GM18519 (cell line): ENCODE results near the gene PTPRN2.
"Not testable (repeated sequence)": the region's sequence is repeated elsewhere in the genome, so short reads cannot be mapped to it uniquely, and the experiment has no call there.

Source experiments
- ATAC-seq: cut with Tn5 transposase; IDR thresholded peaks from one replicate; pipeline ENCODE4 v1.9.1; 2021; ENCODE audit warnings: mild to moderate bottlenecking, moderate library complexity; ENCODE audit not compliant: unreplicated experiment, low FRiP score

The PTPRN2 gene

GRCh38 chr7:158343526-158343925 is 244.1 kb downstream of the PTPRN2 start:
- ATAC-seq, result no peak

GRCh38 chr7:158341097-158341496 is 246.5 kb downstream of the PTPRN2 start:
- ATAC-seq, result not testable (repeated sequence)

DNA sequence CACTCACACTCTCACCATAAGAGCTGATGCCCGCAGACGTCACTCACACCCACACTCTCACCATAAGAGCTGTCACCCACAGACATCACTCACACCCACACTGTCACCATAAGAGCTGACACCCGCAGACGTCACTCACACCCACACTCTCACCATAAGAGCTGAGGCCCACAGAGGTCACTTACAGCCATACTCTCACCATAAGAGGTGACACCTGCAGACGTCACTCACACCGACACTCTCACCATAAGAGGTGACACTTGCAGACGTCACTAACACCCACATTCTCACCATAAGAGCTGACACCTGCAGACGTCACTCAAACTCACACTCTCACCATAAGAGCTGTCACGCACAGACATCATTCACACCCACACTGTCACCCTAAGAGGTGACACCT is 250.7 kb downstream of the PTPRN2 start:
- ATAC-seq, result not testable (repeated sequence)

- not testable (repeated sequence) for ATAC-seq
These were observed 255.1 kb downstream of the PTPRN2 start for GRCh38 chr7:158332516-158332915.

DNA sequence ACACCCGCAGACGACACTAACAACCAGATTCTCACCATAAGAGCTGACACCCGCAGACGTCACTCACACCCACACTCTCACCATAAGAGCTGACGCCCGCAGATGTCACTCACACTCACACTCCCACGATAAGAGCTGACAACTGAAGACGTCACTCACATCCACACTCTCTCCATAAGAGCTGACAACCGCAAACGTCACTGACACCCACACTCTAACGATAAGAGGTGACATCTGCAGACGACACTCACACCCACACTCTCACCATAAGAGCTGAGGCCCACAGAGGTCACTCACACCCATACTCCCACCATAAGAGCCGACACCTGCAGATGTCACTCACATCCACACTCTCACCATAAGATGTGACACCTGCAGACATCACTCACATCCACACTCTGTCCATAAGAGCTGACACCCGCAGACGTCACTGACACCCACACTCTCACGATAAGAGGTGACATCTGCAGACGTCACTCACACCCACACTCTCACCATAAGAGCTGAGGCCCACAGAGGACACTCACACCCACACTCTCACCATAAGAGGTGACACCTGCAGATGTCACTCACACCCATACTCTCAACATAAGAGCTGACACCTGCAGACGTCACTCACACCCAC is 255.7 kb downstream of the PTPRN2 start:
- not testable (repeated sequence) for ATAC-seq

GRCh38 chr7:158329686-158330085 is 257.9 kb downstream of the PTPRN2 start:
- no peak for ATAC-seq

GRCh38 chr7:158329014-158329610 is 258.5 kb downstream of the PTPRN2 start:
- no peak for ATAC-seq

GRCh38 chr7:158328376-158329013 is 259.1 kb downstream of the PTPRN2 start:
- ATAC-seq, result no peak

DNA sequence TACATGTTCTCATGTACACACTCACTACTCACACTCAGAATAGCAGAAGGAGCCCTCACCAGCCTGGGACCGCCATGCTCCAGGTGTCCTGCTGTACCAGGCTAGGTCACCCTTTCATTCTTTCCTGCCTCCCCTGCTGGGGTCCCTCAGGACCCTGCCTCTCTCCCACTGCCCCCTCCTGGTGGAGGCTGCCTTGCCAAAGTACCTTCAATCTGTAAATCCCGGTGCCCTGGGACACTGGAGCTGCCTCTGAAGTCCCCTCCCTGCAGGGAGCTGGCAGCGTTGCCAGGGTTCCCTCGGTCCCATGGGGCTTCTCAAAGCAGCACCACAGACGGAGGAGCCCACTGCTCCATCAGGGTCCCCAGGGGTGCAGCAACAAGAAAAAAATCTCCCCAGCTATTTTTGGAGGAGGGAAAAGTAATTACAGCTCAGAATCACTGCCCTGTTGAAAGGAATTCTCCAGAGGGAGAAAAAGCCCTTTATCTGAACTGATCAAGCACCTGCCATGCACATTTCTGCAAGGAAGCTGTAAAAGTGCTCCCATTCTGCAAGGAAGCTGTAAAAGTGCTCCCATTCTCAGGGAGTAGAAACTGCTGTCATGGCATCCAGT is 259.9 kb downstream of the PTPRN2 start:
- no peak for ATAC-seq

- no peak for ATAC-seq
These were observed 260.6 kb downstream of the PTPRN2 start for GRCh38 chr7:158327012-158327411.

GRCh38 chr7:158325530-158326381 is 261.9 kb downstream of the PTPRN2 start:
- ATAC-seq, result no peak

GRCh38 chr7:158324397-158325360 is 262.9 kb downstream of the PTPRN2 start:
- ATAC-seq, result no peak

DNA sequence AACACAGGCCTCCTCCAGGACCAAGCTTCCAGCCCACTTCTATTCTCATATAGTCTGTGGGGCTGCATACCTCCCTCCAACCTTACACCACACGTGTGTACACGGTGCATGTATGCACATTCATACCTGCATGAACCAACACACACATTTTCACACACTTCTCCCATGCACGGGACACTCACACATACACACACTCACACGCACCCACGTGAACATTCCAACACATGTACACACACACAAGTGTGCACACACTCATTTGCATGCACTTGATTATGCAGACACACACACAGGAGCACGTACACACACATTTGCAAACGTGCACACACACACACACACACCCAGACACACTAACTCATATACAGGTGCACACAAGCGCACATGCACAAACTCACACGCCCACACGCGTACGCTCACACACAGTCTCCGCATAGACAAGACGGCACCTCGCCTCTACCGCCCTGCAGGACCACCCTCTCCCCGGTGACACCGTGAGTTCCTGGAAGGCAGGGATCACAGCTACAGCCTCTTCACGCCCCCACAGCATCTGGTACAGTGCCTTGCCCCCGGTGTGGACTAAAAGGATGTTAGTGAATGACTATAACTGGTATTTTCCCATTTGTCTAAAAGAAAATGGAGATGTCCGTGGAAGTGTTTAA is 263.8 kb downstream of the PTPRN2 start:
- no peak for ATAC-seq

DNA sequence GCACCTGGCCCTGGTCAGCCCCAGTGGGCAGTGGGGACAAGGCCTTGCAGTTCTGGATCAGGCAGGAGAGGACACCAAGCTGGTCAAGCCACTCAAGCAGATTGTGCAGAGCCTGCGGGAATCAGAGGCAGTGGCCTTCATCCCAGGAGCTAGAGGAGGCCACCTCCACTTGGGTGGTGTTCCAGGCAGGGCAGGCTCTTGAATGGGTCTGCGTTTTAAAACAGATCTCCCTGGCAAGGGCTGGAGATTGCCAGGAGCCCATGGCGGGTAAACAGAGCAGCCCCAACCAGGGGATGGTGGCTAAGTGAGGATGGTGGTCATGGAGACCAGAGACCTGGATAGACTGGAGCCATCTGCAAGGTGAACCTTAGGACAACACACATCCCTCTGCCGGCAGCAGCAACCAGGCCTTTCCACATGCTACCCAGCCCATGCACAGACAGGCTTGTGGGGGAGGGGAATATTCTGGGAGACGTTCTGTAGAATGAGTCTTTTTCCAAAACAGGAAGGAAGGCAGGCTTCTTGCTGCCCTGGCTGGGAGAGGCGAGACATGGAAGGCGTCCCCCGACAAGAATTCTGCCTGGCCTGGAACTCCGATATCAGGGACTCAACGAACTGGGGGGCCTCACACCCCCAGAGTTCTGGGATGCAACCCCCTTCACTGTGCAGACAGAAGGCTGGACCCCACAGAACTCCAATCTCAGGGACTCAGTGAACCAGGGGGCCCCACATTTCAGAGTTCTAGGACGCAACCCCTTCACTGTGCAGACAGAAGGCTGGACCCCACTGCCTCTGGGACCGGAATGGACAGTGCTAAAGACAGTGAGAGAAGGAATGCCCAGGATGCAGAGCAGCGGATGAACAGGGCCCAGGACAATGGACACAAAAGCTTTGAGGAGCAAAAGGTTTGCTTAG is 264.8 kb downstream of the PTPRN2 start:
- ATAC-seq, result no peak

- no peak for ATAC-seq
These were observed 265.5 kb downstream of the PTPRN2 start for GRCh38 chr7:158321936-158322615.

GRCh38 chr7:158321056-158321700 is 266.4 kb downstream of the PTPRN2 start:
- ATAC-seq, result no peak

DNA sequence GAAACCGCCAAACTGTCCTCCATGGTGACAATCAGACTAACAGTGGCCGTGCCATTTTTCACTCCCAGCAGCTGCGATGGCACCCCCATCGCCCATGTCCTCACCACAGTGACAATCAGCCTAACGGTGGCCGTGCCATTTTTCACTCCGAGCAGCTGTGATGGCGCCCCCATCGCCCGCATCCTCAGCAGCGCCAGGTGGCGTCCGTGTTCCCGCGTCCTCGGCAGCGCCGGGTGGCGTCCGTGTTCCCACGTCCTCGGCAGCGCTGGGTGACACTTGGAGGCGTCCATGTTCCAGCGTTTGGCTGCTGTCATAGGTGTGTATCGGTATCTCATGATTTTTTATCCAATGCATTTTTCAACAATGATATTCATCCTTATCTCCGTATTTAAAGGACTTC is 267.3 kb downstream of the PTPRN2 start:
- no peak for ATAC-seq
